HG02678 (cell line): Measurements from ENCODE around the gene B3GNT8.
A peak's percentile ranks its signal among the peaks of the same experiment; 100 is the strongest.
"Not testable (repeated sequence)": the region's sequence is repeated elsewhere in the genome, so short reads cannot be mapped to it uniquely, and the experiment has no call there.

Source experiments
- ATAC-seq: cut with Tn5 transposase; IDR thresholded peaks from one replicate; pipeline ENCODE4 v1.9.1; 2021; ENCODE audit warnings: mild to moderate bottlenecking, moderate library complexity; ENCODE audit not compliant: unreplicated experiment

Gene B3GNT8

DNA sequence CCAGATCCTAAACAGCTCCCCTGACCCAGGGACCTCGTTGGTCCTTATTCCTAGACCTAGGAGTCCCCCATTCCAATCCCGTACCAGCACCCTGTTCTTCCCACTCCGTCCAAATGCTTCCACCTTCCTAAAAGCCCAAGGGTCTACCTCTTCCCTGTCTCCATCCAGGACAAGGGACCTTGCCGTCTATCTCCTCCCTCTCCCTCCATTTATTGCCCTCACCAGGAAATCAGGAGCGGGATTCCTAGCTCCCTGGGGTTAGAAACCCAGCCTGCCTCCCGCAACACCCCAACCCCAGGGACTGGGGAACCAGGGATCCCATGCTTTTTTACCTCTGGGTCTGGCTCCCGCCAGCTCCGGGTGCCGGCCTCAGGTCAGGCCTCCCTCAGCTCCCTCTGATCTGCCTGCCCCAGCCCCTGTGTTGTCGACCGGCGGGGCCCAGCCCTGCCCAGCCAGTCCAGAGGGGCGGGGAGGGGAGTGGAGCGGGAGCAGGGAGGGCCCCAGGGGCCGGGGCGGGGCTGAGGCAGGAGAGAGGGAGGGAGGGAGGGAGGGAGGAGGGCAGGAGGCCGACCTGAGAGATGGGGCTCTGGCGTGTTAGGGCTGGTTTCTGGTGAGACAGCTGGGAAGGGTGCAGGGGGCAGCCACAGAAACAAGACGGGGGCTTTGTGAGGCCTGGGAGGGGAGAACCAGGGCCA, at the start of gene B3GNT8:
B3GNT8 (minus strand) TSS at position 423 of the 695 bp plus-strand sequence. CDS start 596 bp downstream, outside the sequence.
- ATAC-seq, result no peak

DNA sequence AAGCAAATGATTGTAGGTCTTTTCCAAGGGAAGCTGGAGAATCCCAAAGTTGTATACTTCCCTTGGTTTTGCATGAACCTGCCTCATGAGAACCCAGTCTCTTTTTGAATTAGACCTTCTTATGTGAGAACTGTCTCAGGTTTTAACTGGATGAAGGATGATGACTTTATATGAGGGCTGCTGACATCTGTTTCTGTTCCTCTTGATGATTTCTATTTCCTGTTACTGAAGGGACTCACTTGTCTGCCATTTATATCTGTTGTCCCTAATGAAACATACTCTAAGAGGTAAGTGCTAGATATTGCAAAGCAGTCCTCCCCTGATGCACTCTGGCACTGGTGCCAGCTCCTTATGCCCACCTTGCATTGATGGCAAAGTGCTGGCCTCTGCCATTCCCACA, 49.4 kb upstream of the B3GNT8 start:
- ATAC-seq, result no peak

- not testable (repeated sequence) for ATAC-seq
These were observed 36.4 kb upstream of the B3GNT8 start for GRCh38 chr19:41463257-41464256.

DNA sequence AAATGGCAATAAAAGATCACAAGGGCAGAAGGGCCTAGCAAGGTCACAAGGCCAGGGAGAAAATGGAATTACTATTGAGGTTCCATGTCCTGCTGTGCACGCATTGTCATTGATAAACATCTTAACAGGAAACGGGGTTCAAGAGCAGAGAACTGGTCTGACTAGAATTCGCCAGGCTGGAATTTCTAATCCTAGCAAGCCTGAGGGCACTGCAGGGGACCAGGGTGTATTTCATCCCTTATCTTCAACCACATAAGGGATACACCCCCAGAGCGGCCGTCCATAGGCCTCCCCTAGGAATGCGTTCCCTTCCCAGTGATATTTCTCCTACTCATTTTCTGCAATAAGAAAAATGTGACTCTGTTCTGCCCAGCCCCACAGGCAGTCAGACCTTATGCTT, 35.3 kb upstream of the B3GNT8 start:
- ATAC-seq, result no peak

GRCh38 chr19:41457241-41457640, 30.1 kb upstream of the B3GNT8 start:
- peak; percentile 83 for ATAC-seq

DNA sequence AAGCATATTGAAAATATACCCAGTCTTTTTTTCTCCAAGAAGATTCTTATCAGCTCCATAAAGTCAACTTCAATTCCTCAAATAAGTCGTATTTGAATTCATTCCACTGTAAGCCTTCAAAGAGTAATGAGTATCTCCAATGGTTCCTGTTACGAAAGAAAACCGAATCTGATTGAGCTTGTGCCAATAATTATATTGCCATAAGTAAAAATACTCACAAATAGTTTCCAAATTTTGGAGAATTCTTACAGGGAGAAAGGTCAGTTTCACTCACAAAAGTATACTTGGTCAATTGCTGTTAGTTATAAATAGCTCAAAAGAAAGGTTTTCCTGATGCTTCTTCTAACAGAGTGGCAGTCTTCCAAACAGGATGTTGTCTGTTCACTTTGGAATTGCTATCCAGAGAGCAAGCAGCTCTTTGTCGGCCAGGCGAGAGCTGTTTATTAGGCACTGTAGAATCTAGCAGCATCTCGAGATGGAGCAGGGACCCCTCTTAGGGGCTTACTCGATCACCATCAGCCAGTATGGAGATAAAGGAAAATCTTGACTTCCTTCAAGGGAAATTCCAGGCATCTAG, 29.3 kb upstream of the B3GNT8 start:
- no peak for ATAC-seq

- ATAC-seq, result no peak
These were observed 28.8 kb upstream of the B3GNT8 start for GRCh38 chr19:41455936-41456335.

- no peak for ATAC-seq
These were observed 25.6 kb upstream of the B3GNT8 start for GRCh38 chr19:41452584-41453275.

- no peak for ATAC-seq
These were observed 22.6 kb upstream of the B3GNT8 start for GRCh38 chr19:41449865-41450178.

- peak; percentile 43 for ATAC-seq
These were observed 22.1 kb upstream of the B3GNT8 start for GRCh38 chr19:41449079-41449864.

- ATAC-seq, result no peak
These were observed 20.7 kb upstream of the B3GNT8 start for GRCh38 chr19:41447732-41448332.

DNA sequence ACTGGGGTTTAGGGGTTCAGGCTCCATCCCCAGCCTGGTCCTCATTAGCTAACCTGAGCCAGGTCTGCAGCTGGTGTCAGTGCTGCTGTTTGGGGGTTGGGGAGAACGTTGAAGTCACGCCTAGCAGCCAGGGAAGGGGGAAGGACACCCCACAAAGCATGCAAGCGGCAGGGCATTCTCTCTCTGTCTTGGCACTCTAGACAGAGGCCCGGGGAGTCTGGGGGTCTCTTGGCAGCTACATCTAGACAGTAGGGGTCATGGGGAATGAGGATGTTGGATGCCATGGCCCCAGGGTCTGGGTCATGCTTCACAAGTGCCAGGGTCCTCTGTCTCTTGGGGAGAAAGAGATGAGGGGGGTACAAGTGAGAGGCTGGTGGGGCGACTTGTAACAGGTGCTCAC, 18.4 kb upstream of the B3GNT8 start:
- no peak for ATAC-seq

GRCh38 chr19:41443813-41444455, 16.8 kb upstream of the B3GNT8 start:
- no peak for ATAC-seq

DNA sequence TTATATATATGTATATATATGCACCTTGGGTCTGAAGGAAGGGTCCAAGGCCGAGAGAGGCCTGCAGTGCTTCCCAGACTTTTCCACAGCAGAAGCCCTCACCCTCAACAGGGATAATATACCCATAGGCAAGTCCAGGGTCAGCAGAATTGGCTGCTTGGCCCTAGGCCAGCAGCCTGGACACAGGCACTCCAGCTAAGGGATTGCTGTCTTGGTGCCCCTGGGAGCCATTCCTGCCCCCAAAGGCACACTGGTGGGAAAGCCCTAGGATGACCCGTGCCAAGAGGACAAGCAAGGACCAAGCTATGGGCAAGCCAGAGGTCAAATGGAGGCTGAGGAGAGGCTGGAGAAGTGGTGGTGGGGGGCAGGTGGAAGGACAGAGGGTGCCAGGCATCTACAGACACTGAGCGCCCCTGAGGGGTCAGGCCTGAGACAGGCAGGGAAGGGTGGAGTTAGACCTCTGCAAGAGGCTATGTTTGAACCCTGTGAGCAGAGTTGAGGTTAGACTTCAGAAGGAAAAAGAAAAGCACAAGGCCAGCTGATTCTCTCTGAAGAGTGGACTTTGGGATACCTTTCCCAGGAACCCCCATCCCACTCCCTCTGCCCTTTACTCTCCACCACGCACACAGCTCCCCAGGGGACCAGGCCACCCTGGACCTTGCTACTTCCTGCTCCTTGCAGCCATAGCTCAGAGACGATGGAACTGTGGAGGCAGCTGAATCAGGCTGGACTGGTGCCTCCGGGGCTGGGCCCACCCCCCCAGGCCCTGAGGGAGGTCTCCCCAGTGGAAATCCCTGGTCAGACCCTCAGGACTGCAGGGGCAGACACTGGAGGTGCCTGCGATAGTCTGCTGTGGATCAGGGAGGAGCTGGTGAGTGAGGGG, 15.5 kb upstream of the B3GNT8 start, which contains the start of gene ERICH4:
ERICH4 (plus strand) TSS at position 684 of the 883 bp plus-strand sequence; CDS start at position 698, 14 bp downstream.
- ATAC-seq, result no peak

- no peak for ATAC-seq
These were observed 14.3 kb upstream of the B3GNT8 start for GRCh38 chr19:41441321-41441945.

GRCh38 chr19:41439441-41440222, 12.5 kb upstream of the B3GNT8 start, which contains the start of gene DMAC2:
Gene DMAC2 (minus strand): TSS chr19:41439912. CDS start chr19:41439899, 13 bp downstream.
- ATAC-seq, result peak; percentile 96
